Measurements from ENCODE around the gene SLC6A6.

The SLC6A6 gene

DNA sequence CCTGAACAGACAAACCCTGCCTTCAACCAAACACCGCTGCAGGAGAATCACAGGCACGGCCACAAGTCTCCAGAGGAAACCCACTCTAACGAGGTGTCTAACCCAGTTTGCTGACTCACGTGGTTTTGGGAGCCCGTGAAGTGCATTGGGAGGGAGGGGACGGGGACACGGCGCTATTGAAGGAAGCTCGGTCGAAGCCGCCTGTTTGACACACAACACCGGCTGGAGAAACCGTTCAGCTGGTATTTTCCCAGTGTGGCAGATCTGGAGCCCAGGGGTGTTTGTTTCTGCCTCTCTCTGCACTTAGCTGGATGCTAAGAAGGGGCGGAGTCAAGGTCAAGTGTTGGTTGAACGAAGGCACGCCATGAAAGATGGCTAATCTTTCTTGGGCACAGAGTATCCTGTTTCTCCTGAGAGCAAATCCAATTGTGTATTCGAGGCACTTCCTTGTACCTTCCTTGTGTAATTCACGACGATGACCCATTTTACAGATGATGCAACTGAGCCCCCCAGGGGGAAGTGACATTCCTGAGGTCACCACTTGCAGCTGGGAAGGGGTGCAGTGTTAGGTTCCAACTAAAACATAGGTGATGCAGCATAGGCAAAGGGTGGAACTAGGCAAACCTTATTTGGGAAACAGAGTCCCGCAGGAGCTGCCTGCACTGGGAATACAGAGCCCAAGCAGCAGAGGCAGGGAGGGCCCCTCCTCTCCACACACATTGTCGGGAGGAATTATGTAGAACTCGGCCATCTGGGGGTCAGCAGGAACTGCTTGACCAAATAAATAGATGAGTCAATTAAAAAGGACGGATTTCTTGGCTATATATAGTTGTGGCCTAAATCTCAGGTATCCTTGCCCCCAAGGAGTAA lies 22.5 kb downstream of the SLC6A6 start:
- H3K4me1 Mint-ChIP-seq: peaks cover 51% of the 10 kb centered on the region
- H3K27ac Mint-ChIP-seq: peak overlapping the region; percentile 48
- no peaks in the 10 kb centered on the region for H3K9me3 Mint-ChIP-seq
- no peak overlapping the region for H3K4me3 Mint-ChIP-seq
- no peak for DNase-seq
- TF ChIP-seq, protein P1, sequence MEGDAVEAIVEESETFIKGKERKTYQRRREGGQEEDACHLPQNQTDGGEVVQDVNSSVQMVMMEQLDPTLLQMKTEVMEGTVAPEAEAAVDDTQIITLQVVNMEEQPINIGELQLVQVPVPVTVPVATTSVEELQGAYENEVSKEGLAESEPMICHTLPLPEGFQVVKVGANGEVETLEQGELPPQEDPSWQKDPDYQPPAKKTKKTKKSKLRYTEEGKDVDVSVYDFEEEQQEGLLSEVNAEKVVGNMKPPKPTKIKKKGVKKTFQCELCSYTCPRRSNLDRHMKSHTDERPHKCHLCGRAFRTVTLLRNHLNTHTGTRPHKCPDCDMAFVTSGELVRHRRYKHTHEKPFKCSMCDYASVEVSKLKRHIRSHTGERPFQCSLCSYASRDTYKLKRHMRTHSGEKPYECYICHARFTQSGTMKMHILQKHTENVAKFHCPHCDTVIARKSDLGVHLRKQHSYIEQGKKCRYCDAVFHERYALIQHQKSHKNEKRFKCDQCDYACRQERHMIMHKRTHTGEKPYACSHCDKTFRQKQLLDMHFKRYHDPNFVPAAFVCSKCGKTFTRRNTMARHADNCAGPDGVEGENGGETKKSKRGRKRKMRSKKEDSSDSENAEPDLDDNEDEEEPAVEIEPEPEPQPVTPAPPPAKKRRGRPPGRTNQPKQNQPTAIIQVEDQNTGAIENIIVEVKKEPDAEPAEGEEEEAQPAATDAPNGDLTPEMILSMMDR (IDR thresholded peaks at IDR 0.05): no peak
- H3K27me3 Mint-ChIP-seq (ENCODE audit: low read depth, poor library complexity): peaks cover 5% of the 10 kb centered on the region
- H3K36me3 Mint-ChIP-seq (ENCODE audit: low read depth): peaks cover 5% of the 10 kb centered on the region

DNA sequence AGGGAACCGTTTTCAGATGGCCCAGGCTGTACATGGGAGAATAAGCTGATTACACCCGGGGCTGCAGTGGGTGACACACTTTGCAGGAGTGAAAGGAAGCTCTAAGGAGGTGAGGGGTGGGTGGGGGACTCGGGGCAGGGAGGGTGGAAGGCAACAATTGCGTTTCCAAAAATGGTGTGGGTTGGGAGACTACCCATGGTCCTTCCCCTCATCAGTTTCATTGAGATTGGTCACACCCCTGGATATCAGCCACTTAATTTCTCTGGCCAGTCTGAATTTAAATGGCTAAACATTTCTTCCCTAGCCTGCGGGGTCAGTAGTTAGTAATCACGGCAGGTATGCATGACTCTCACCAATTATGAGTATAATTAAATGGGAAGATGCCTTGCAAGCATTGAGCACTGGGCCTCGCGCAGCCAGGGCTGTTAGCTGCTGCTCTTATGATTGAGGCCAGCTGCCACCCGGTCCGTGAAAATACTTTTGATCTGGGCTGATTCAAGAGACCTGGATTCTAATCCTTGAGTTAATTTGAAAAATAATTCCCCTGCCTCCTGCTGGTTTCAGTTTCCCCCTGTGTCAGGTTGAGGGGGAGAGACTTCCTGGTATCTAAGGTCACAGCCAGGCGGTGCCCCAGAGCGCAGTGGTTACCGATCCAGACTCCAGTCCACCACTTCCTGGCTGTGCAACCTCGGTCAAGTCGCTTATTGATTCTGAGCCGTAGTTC lies 23.3 kb downstream of the SLC6A6 start:
- Mint-ChIP-seq H3K9me3 (no peaks in the 10 kb centered on the region), H3K4me3 (no peak overlapping the region), H3K36me3 (ENCODE audit: low read depth) (peaks cover 5% of the 10 kb centered on the region), H3K27ac (no peak overlapping the region), H3K27me3 (ENCODE audit: low read depth, poor library complexity) (peaks cover 5% of the 10 kb centered on the region), H3K4me1 (peaks cover 55% of the 10 kb centered on the region)
- TF ChIP-seq, protein P1 (IDR thresholded peaks at IDR 0.05): no peak
- DNase-seq: no peak

DNA sequence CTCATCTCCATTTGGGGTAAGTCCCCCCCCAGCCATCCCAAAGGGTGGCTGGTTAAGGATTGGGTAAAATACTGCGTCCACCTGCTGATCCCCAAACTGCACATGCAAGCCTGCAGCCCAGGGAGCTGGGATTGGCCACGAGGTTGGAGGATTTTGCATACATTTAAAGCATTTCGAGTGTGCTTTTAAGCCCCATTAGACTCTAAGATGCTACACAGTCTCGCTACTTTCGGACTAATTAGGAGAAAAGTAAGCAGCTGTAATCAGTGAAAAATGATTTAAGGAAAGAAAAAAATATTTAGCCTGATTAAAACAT lies 23.9 kb downstream of the SLC6A6 start:
- Mint-ChIP-seq H3K36me3 (ENCODE audit: low read depth) (peaks cover 5% of the 10 kb centered on the region), H3K9me3 (no peaks in the 10 kb centered on the region), H3K27ac (no peak overlapping the region), H3K27me3 (ENCODE audit: low read depth, poor library complexity) (peaks cover 5% of the 10 kb centered on the region), H3K4me1 (peaks cover 60% of the 10 kb centered on the region), H3K4me3 (no peak overlapping the region)
- no peak for DNase-seq
- TF ChIP-seq, protein P1 (IDR thresholded peaks at IDR 0.05): no peak

DNA sequence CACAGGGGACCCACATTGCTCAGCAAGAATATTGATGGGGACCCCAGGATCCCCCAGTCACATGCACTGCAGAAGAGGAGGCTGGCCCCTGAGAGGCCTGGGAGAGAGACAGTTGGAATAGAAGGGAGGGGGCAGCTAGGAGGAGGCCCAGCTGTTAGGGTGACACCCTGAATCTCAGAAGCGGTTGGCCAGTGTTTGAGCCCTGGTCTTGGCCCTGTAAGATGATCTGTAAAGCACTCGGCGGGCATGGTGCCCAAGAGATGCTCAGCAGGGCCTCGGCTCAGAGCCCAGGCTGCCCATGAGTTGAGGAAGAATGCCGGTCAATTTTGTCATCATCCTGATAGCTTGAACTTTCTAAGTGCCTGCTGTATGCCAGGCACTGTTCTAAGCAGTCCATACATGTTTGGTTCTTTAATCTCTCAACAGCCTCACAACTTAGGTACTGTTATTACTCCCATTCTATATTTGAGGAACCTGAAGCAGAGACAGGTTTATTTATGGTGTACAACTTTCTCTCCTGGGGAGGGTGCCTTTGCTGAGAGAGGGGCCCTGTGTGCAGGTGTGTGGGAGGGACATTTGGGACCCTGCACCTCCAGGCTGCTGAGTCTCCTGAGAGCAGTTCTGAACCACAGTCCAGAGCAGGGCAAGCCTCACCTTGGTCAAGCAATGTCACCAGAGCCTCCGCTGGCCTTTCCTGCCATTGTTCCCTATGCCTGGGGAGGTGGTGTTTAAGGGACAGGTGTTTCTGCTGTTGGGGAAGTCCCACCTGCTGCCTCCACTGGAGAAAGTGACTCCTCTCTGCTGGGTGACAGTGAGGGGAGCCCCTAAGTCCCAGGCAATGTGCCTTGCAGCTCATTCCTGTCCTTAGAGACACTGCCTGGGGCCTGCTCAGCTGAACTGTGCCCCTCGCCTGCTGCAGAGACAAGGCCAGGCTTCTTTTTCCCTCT lies 26.0 kb downstream of the SLC6A6 start:
- Mint-ChIP-seq H3K4me3 (no peak overlapping the region), H3K9me3 (no peaks in the 10 kb centered on the region), H3K27me3 (ENCODE audit: low read depth, poor library complexity) (peaks cover 5% of the 10 kb centered on the region), H3K4me1 (peaks cover 65% of the 10 kb centered on the region), H3K36me3 (ENCODE audit: low read depth) (no peaks in the 10 kb centered on the region), H3K27ac (no peak overlapping the region)
- TF ChIP-seq, protein P1 (IDR thresholded peaks at IDR 0.05): no peak
- no peak for DNase-seq

DNA sequence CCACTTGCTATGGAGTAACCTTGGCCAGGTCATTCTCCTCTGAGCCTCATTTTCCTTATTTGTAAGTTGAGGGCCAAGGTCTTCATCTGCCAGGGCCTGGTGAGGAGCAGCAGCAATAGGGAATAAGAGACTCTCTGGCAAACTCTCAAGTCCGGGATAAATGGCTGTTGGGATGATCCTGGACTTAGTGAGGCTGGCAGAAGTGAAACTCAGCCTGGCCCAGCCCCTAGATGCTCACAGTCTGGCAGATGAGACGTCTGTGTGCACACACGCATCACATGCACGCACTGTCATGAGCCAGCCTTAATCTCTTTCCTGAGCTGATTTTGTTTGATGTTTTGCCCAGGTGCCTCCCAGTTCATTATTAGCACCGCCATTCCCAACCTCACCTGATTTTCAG lies 26.8 kb downstream of the SLC6A6 start:
- Mint-ChIP-seq H3K27me3 (ENCODE audit: low read depth, poor library complexity) (peaks cover 5% of the 10 kb centered on the region), H3K27ac (peak overlapping the region; percentile 56), H3K9me3 (no peaks in the 10 kb centered on the region), H3K4me3 (no peak overlapping the region), H3K4me1 (peaks cover 61% of the 10 kb centered on the region), H3K36me3 (ENCODE audit: low read depth) (no peaks in the 10 kb centered on the region)
- TF ChIP-seq, protein P1 (IDR thresholded peaks at IDR 0.05): no peak
- DNase-seq: no peak
